Uterus (tissue), 2 donors: Measurements from ENCODE around the gene SLAIN2.

Experiments
- POLR2A ChIP-seq, 2 donors: fragments of 450-650 bp; IDR thresholded peaks; one replicate each; pipeline ENCODE4 v1.6.1; 2016; ENCODE audit warnings: antibody characterized with exemption in 2 of 2, mild to moderate bottlenecking in 1 of 2, moderate library complexity in 1 of 2
- TF ChIP-seq, protein P1 (sequence below), 4 experiments: fragments of 200-600 bp in 2 of 4; fragments of 450-650 bp in 2 of 4; sonication (generic) in 2 of 4; IDR thresholded peaks; one replicate each; pipeline ENCODE4 v1.5.1; 2016 to 2019; ENCODE audit warnings: antibody characterized with exemption in 4 of 4, mild to moderate bottlenecking in 2 of 4, moderate library complexity in 1 of 4

DNA sequence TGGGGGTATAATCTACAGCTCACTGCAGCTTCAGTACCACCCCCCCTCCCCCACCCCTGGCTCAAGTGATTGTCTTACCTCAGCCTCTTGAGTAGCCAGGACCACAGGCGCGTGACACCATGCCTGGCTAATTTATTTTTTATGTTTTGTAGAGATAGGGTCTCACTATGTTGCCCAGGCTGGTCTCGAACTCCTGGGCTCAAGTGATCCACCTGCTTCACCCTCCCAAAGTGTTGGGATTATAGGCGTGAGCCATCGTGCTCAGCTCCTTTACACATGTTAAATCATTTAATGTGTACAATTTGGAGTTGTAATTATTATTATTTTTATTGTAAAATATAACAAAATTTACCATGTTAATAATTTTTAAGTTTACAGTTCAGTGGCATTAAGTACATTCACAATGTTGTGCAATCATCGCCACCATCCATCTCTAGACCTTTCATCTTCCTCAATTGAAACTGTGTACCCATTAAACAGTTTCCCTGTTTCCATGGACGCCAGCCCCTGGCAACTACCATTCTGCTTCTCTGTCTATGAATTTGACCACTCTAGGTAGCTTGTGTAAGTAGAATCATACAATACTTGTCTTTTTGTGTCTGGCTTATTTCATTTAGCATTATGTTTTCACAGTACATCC, 6.1 kb downstream of the SLAIN2 start:
- TF ChIP-seq, protein P1, sequence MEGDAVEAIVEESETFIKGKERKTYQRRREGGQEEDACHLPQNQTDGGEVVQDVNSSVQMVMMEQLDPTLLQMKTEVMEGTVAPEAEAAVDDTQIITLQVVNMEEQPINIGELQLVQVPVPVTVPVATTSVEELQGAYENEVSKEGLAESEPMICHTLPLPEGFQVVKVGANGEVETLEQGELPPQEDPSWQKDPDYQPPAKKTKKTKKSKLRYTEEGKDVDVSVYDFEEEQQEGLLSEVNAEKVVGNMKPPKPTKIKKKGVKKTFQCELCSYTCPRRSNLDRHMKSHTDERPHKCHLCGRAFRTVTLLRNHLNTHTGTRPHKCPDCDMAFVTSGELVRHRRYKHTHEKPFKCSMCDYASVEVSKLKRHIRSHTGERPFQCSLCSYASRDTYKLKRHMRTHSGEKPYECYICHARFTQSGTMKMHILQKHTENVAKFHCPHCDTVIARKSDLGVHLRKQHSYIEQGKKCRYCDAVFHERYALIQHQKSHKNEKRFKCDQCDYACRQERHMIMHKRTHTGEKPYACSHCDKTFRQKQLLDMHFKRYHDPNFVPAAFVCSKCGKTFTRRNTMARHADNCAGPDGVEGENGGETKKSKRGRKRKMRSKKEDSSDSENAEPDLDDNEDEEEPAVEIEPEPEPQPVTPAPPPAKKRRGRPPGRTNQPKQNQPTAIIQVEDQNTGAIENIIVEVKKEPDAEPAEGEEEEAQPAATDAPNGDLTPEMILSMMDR (IDR thresholded peaks at IDR 0.05) = no peak
- TF ChIP-seq POLR2A (IDR thresholded peaks at IDR 0.05) = no peak
